Upper lobe of left lung (tissue), 4 donors: Measurements from ENCODE around the gene SLC37A4.

ENCODE experiments used
- CTCF ChIP-seq, 6 experiments: fragments of 450-650 bp in 4 of 6; fragments of 200-600 bp in 2 of 6; sonication (generic) in 2 of 6; IDR thresholded peaks; one replicate each; pipeline ENCODE4 v1.5.1; 2016 to 2019; ENCODE audit warnings: antibody characterized with exemption in 6 of 6
- POLR2A ChIP-seq, 4 donors: fragments of 450-650 bp; IDR thresholded peaks; one replicate each; pipeline ENCODE4 v1.5.1; 2016 to 2017; ENCODE audit warnings: antibody characterized with exemption in 4 of 4, mild to moderate bottlenecking in 2 of 4
- POLR2AphosphoS5 ChIP-seq, 2 donors: sonication (generic); formaldehyde crosslinking; IDR thresholded peaks; one replicate each; pipeline ENCODE4 v1.5.1; 2017; ENCODE audit warnings: antibody characterized with exemption in 2 of 2

GRCh38 chr11:119065369-119065768 is 34.7 kb upstream of the SLC37A4 start:
- TF ChIP-seq CTCF (IDR thresholded peaks at IDR 0.05) (no peak), POLR2A (IDR thresholded peaks at IDR 0.05) (no peak), POLR2AphosphoS5 (IDR thresholded peaks at IDR 0.05) (no peak)
